HFF-Myc (cell line): ENCODE results near the gene MAN1C1.

Experiments used
- DNase-seq: peaks from one replicate; pipeline ENCODE4 v3.0.0-alpha.2; 2011; ENCODE audit warnings: low read depth; ENCODE audit errors: extremely low read depth
- H3K4me3 ChIP-seq: replicated peaks from 2 replicates; pipeline ENCODE4 v1.5.1; 2011; ENCODE audit warnings: low read depth, mild to moderate bottlenecking, control low read depth, low read length
- CTCF ChIP-seq: IDR thresholded peaks from 2 replicates; pipeline ENCODE4 v1.5.1; 2012; ENCODE audit warnings: mild to moderate bottlenecking, low read depth, low read length, control low read depth; ENCODE audit errors: missing control alignments

Gene MAN1C1

DNA sequence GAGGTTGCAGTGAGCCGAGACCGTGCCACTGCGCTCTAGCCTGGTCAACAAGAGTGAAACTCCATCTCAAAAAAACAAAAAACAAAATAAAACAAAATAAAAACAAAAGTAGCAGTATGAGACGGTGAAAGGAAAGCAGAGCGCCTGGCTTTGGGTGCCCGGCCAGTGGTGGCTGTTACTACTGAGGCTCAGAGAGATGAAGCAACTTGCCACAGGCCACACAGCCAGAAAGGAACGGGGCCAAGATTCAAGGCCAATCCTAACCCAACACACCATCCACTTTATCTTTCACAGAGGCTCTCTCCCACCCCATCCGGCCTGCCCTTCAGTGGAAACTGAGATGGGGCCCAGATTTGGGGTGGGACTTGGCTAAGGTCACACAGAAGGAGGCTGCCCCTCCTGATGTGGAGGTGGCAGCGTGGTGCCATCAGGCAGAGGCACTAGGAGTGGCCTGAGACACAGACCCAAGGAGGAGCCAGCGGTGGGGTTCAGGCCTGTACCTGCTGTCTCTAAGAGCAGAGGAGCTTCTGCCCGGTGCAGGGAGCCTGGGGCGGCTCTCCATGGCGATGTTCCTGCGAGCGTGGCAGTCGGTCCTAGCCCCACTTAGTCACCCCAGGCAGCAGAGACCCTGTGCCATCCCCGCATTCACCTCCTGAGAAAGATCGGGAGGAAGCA, 40.0 kb upstream of the MAN1C1 start:
- no peak for TF ChIP-seq CTCF
- DNase-seq, result no peak
- no peak overlapping the region for H3K4me3 ChIP-seq

GRCh38 chr1:25577134-25577920, 39.3 kb upstream of the MAN1C1 start:
- no peak for TF ChIP-seq CTCF
- no peak for DNase-seq
- no peak overlapping the region for H3K4me3 ChIP-seq

DNA sequence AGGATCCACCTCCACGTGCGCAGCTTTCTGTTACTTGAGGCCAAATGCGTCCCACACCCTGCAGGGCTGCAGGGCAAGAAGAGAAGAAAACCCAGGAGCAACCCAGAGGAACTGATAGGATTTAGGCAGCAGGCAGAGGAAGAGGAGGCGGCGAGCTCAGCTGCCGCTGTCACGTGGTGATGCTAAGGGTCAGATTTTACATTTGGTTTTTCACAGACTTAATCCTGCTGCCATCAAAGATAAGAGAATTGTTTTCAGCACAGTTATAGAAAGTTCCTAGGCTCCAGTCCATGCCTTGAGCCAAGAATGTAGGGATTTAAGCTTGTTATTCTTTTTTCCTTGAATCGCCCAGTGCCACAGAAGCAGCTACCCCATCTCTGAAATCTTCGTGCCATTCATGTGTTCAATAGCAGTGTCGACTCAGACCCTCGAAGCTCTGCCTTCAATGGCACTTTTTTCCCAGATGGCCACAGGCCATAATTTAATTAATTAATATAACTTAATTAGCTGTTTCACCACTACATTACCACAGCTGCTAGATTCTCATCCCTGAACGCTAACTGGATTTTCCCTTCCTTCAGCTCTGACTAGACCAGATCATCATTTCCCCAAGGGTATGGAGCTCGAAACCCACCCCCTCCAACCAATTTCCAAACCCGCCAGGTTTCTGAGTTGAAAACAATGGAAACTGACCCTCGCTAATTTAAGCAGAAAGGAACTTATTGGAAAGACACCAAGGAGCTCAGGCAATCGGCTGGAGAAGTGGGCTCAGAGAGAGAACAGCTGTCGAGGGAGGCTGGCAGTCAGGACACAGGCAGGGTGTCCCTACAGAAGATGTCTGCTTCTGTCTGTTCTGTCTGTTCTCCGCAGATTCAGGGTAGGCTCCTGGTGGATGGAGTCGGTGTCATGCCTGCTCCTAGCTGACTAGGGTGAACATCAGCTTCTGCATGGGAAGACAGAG, 37.0 kb upstream of the MAN1C1 start:
- no peak for TF ChIP-seq CTCF
- no peak overlapping the region for H3K4me3 ChIP-seq
- DNase-seq, result no peak

GRCh38 chr1:25580927-25581326, 35.7 kb upstream of the MAN1C1 start:
- no peak for TF ChIP-seq CTCF
- no peak for DNase-seq
- H3K4me3 ChIP-seq, result no peak overlapping the region

- no peak for DNase-seq
- no peak for TF ChIP-seq CTCF
- no peak overlapping the region for H3K4me3 ChIP-seq
Measured at GRCh38 chr1:25581764-25582163, 34.8 kb upstream of the MAN1C1 start.

GRCh38 chr1:25583519-25584370, 32.8 kb upstream of the MAN1C1 start:
- no peak for TF ChIP-seq CTCF
- no peak for DNase-seq

More at GRCh38 chr1:25583519-25584370, 32.8 kb upstream of the MAN1C1 start:
- H3K4me3 ChIP-seq, result no peak overlapping the region
